Keratinocyte (primary cell): ENCODE data around the gene MALRD1. TPM values are rescaled to one million over a fixed set of nuclear protein-coding genes. Genes with fewer than 3 reads are reported as not detected.

Experiments
- DNase-seq: peaks from one replicate; pipeline ENCODE4 v3.0.0-alpha.2; 2011; ENCODE audit warnings: low read depth, missing footprints, low spot score
- FAIRE-seq: peaks from 2 replicates; lab custom pipeline; 2011; peaks lifted over from hg19 to GRCh38; lab: Jason Lieb, UNC
- H2AFZ ChIP-seq: 2 replicates; pipeline ENCODE4 v1.6.0; 2012; ENCODE audit warnings: low read length, control low read depth, inconsistent platforms; ENCODE audit not compliant: control insufficient read depth
- H3K27ac ChIP-seq: 2 replicates; pipeline ENCODE4 v1.5.1; 2011; ENCODE audit warnings: low read length; ENCODE audit not compliant: control insufficient read depth, insufficient read depth
- H3K27me3 ChIP-seq: 3 replicates; pipeline ENCODE4 v1.6.0; 2011; ENCODE audit warnings: low read length; ENCODE audit not compliant: control insufficient read depth, insufficient read depth; ENCODE audit errors: extremely low read depth
- H3K36me3 ChIP-seq, 2 experiments: 2 replicates in 1 of 2; 3 replicates in 1 of 2; pipeline ENCODE4 v1.5.1; 2011; ENCODE audit warnings: low read length in 2 of 2, mild to moderate bottlenecking in 1 of 2; ENCODE audit not compliant: control insufficient read depth in 2 of 2, insufficient read depth in 2 of 2; ENCODE audit errors: extremely low read depth in 1 of 2
- H3K4me1 ChIP-seq: 3 replicates; pipeline ENCODE4 v1.5.1; 2011; ENCODE audit warnings: low read length; ENCODE audit not compliant: control insufficient read depth, insufficient read depth; ENCODE audit errors: extremely low read depth
- H3K4me2 ChIP-seq: 3 replicates; pipeline ENCODE4 v1.6.0; 2011; ENCODE audit warnings: low read depth, low read length; ENCODE audit not compliant: control insufficient read depth, insufficient read depth; ENCODE audit errors: extremely low read depth
- H3K4me3 ChIP-seq, 3 experiments: fragments of 200-600 bp in 1 of 3; sonication (generic) in 1 of 3; 2 replicates in 2 of 3; 3 replicates in 1 of 3; pipeline ENCODE4 v1.5.1; 2011 to 2016; ENCODE audit warnings: low read length in 3 of 3, mild to moderate bottlenecking in 3 of 3, control low read depth in 2 of 3, inconsistent platforms in 1 of 3, low read depth in 1 of 3, mixed read lengths in 1 of 3, mixed run types in 1 of 3, moderate library complexity in 1 of 3; ENCODE audit not compliant: control insufficient read depth in 2 of 3, insufficient read depth in 2 of 3; ENCODE audit errors: extremely low read depth in 1 of 3
- H3K79me2 ChIP-seq: 2 replicates; pipeline ENCODE4 v1.6.0; 2012; ENCODE audit warnings: low read length; ENCODE audit not compliant: control insufficient read depth, insufficient read depth
- H3K9ac ChIP-seq: 3 replicates; pipeline ENCODE4 v1.6.0; 2011; ENCODE audit warnings: low read length; ENCODE audit not compliant: control insufficient read depth, insufficient read depth; ENCODE audit errors: extremely low read depth
- H3K9me1 ChIP-seq: 3 replicates; pipeline ENCODE4 v1.6.0; 2011; ENCODE audit warnings: low read length; ENCODE audit not compliant: control insufficient read depth, insufficient read depth; ENCODE audit errors: extremely low read depth
- H3K9me3 ChIP-seq: 2 replicates; pipeline ENCODE4 v1.5.1; 2012; ENCODE audit warnings: low read depth, low read length; ENCODE audit not compliant: control insufficient read depth
- H4K20me1 ChIP-seq: 3 replicates; pipeline ENCODE4 v1.6.0; 2011; ENCODE audit warnings: low read length; ENCODE audit not compliant: control insufficient read depth, insufficient read depth; ENCODE audit errors: extremely low read depth
- EZH2 ChIP-seq: IDR thresholded peaks from one replicate; pipeline ENCODE4 v1.6.1; 2012; ENCODE audit warnings: inconsistent platforms, mild to moderate bottlenecking, low read length, moderate library complexity
- dilution Hi-C: fragments of 300-500 bp; cut with MboI; formaldehyde crosslinking; loops from one replicate; pipeline ENCODE4 v1.7.0; 2020; ENCODE audit warnings: low sequenced_read_pairs; ENCODE audit not compliant: extremely low pct_ligation_motif_present
- polyA plus RNA-seq, 5 experiments: library from polyadenylated mRNA; depleted of rRNA in 3 of 5; stranded (reverse) in 3 of 5; stranded (forward) in 1 of 5; unstranded in 1 of 5; fragments of >200 nt; gene quantifications; 1 replicate in 1 of 5; 2 replicates in 3 of 5; 3 replicates in 1 of 5; pipeline versions ENCODE4 v1.2.1 to v1.2.3, GENCODE V29; 2011 to 2012; ENCODE audit warnings: missing spikeins in 2 of 5, low read depth in 1 of 5, low replicate concordance in 1 of 5
- TF ChIP-seq, protein P1 (sequence below), 3 experiments: IDR thresholded peaks in 1 of 3; conservative IDR thresholded peaks in 1 of 3; optimal IDR thresholded peaks in 1 of 3; 2 replicates in 2 of 3; 3 replicates in 1 of 3; pipeline versions ENCODE3 to v1.5.1; 2011; ENCODE audit warnings: low read length in 3 of 3, mild to moderate bottlenecking in 3 of 3, moderate library complexity in 2 of 3, control low read depth in 1 of 3, inconsistent platforms in 1 of 3; ENCODE audit not compliant: insufficient read depth in 2 of 3; ENCODE audit errors: extremely low read depth in 1 of 3

MALRD1 gene
- polyA plus RNA-seq, 1 donor (not counting 4 experiments of a cell fraction or from before 2014, with no cell fraction given): not detected

- H3K79me2 ChIP-seq: no peaks in the 10 kb centered on the region
- no peak overlapping the region for H3K4me3 ChIP-seq
- H3K9me1 ChIP-seq: no peaks in the 10 kb centered on the region
- TF ChIP-seq, protein P1, sequence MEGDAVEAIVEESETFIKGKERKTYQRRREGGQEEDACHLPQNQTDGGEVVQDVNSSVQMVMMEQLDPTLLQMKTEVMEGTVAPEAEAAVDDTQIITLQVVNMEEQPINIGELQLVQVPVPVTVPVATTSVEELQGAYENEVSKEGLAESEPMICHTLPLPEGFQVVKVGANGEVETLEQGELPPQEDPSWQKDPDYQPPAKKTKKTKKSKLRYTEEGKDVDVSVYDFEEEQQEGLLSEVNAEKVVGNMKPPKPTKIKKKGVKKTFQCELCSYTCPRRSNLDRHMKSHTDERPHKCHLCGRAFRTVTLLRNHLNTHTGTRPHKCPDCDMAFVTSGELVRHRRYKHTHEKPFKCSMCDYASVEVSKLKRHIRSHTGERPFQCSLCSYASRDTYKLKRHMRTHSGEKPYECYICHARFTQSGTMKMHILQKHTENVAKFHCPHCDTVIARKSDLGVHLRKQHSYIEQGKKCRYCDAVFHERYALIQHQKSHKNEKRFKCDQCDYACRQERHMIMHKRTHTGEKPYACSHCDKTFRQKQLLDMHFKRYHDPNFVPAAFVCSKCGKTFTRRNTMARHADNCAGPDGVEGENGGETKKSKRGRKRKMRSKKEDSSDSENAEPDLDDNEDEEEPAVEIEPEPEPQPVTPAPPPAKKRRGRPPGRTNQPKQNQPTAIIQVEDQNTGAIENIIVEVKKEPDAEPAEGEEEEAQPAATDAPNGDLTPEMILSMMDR (optimal IDR thresholded peaks at IDR 0.05 in 1 of 3, IDR thresholded peaks at IDR 0.05 in 1 of 3, conservative IDR thresholded peaks at IDR 0.05 in 1 of 3; ENCODE audit: extremely low read depth in 1 of 3, insufficient read depth in 2 of 3, low read length in 3 of 3): no peak
- no peak for TF ChIP-seq EZH2
- H3K36me3 ChIP-seq: no peaks in the 10 kb centered on the region
- FAIRE-seq (no peak), DNase-seq (no peak)
- no peak overlapping the region for H3K27ac ChIP-seq
- no peak overlapping the region for H3K9ac ChIP-seq
- no peaks in the 10 kb centered on the region for H3K9me3 ChIP-seq
- no peak overlapping the region for H3K4me2 ChIP-seq
- H3K27me3 ChIP-seq: no peaks in the 10 kb centered on the region
- dilution Hi-C loops: no loop called here
- no peaks in the 10 kb centered on the region for H3K4me1 ChIP-seq
- no peaks in the 10 kb centered on the region for H4K20me1 ChIP-seq
- no peak overlapping the region for H2AFZ ChIP-seq
Observed at GRCh38 chr10:19048891-19049290, 290 bp downstream of the MALRD1 start.

GRCh38 chr10:19049567-19049966, 966 bp downstream of the MALRD1 start:
- FAIRE-seq: no peak

More at GRCh38 chr10:19049567-19049966, 966 bp downstream of the MALRD1 start:
- Histone ChIP-seq H3K4me3 (no peak overlapping the region), H2AFZ (no peak overlapping the region), H3K36me3 (no peaks in the 10 kb centered on the region), H3K9ac (no peak overlapping the region), H3K27ac (no peak overlapping the region), H3K4me1 (no peaks in the 10 kb centered on the region), H3K9me3 (no peaks in the 10 kb centered on the region), H3K27me3 (no peaks in the 10 kb centered on the region), H3K9me1 (no peaks in the 10 kb centered on the region), H4K20me1 (no peaks in the 10 kb centered on the region), H3K4me2 (no peak overlapping the region), H3K79me2 (no peaks in the 10 kb centered on the region)
- dilution Hi-C loops: no loop called here
- no peak for DNase-seq
- TF ChIP-seq, protein P1 (optimal IDR thresholded peaks at IDR 0.05 in 1 of 3, IDR thresholded peaks at IDR 0.05 in 1 of 3, conservative IDR thresholded peaks at IDR 0.05 in 1 of 3; ENCODE audit: extremely low read depth in 1 of 3, insufficient read depth in 2 of 3, low read length in 3 of 3): no peak
- no peak for TF ChIP-seq EZH2
